ENCODE data around the gene CNTNAP1.

CNTNAP1 gene

DNA sequence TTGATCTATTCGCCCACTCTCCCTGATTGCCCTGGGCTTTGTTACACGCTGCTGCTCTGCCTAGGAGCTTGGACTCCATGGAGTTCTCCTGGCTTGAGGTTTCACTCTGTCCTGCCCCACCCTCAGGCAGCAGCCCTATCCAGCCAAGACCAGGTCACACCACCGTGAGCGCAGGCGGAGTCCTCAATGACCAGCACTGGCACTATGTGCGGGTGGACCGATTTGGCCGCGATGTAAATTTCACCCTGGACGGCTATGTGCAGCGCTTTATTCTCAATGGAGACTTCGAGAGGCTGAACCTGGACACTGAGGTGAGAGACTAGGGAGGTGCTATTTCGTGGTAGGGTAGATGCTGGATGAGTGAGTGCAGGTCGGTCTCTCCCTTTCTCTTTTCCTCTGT, 3.5 kb downstream of the CNTNAP1 start:
- no peak for DNase-seq (ENCODE audit: low read depth in 3 of 3)

DNA sequence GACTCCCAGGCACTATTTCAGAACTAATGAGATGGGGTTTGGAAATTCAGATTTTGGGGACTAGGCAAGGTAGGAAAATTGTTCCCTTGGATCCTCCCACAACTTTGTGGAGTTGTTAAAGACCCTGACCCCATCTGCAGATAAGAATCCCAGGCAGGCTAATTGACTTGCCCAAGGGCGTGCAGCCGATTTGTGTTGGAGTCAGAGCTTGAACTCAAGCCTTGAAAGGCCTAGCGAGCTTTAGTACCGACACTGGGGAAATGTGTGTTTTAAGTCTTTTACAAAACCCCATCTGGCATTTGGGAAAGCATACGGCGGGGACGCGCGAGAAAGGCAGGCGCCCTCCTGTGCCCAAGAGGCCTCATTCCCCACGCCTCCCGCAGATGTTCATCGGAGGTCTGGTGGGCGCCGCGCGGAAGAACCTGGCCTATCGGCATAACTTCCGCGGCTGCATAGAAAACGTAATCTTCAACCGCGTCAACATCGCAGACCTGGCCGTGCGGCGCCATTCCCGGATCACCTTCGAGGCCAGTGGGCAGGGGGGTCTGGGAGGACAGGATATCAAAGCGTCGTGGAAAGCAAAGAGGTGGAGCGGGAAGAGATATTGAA, 4.3 kb downstream of the CNTNAP1 start:
- DNase-seq (ENCODE audit: low read depth in 3 of 3) = no peak

DNA sequence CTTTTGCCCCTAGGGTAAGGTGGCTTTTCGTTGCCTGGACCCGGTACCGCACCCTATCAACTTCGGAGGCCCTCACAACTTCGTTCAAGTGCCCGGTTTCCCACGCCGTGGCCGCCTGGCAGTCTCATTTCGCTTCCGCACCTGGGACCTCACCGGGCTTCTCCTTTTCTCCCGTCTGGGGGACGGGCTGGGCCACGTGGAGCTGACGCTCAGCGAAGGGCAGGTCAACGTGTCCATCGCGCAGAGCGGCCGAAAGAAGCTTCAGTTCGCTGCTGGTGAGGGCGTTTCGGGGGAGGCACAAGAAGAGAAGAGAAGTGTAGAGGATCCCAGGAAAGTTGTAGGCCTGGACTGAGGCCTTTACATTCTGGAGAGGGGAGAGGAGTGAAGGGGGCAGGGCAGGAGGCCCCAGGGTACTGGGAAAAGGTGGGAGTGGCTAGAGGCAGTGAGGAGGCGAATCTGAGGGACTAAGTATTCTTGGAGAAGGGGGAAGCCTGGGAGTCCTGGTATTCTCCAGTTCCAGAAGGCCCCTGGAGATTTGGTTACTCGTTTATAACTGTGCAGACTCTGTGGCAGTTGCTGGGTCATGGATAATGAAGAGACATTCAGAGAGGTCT, 5.5 kb downstream of the CNTNAP1 start:
- DNase-seq (ENCODE audit: low read depth in 3 of 3) = no peak

DNA sequence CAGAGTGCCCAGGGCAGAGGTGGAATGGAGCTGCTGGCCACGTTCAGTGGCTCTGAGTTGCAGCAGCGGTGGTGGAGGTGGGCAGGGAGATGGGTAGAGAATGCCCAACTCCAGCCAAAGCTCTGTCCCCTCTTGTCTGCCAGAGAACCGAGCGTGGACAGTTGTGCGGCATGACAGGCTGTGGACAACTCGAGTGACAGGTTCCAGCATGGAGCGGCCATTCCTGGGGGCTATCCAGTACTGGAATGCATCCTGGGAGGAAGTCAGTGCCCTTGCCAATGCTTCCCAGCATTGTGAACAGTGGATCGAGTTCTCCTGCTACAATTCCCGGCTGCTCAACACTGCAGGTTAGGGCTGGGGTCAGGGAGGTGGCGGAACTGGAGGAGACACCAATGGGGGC, 8.3 kb downstream of the CNTNAP1 start:
- no peak for DNase-seq (ENCODE audit: low read depth in 3 of 3)

DNA sequence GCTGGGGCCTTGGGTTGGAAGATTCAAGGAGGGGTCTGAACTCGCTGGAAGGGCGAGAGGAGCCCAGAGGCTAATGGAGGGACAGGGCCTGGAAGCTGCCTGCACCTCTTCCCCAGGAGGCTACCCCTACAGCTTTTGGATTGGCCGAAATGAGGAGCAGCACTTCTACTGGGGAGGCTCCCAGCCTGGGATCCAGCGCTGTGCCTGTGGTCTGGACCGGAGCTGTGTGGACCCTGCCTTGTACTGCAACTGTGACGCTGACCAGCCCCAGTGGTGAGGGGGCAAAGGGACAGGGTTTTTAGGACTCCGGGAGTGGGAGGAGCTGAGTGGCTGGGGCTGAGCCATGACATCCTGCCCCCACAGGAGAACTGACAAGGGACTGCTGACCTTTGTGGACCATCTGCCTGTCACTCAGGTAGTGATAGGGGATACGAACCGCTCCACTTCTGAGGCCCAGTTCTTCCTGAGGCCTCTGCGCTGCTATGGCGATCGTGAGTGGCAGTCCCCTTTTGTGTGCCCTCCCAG, 8.8 kb downstream of the CNTNAP1 start:
- no peak for DNase-seq (ENCODE audit: low read depth in 3 of 3)

DNA sequence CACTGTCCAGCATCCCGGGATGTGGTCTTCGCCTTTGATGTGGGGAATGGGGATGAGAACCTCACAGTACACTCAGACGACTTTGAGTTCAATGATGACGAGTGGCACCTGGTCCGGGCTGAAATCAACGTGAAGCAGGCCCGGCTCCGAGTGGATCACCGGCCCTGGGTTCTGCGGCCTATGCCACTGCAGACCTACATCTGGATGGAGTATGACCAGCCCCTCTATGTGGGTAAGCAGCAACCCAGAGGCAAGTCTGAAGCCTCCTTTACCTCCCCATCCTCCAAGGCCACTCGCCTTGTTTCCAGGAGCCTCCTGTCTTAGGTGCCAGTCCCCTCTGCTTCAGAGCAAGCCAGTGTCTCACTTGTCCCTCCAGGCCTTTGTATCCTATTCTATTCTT, 10.2 kb downstream of the CNTNAP1 start:
- DNase-seq (ENCODE audit: low read depth in 3 of 3) = no peak

DNA sequence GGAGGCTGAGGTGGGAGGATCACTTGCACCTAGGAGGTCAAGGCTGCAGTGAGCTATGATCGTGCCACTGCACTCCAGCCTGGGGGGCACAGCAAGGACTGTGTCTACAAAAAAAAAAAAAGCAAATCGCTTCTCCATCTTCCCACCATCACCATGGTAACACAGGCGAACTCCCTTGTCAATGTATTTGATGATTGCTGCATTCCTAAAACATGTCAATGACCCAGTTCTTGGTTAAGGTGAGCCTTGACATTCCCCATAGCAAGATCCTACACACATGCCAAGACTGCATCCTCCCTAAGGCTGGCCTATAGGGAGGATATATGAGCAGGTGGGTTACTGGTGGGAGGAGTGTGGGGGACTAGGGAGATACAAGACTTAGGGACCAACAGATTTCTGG, 12.2 kb downstream of the CNTNAP1 start:
- no peak for DNase-seq (ENCODE audit: low read depth in 3 of 3)

DNA sequence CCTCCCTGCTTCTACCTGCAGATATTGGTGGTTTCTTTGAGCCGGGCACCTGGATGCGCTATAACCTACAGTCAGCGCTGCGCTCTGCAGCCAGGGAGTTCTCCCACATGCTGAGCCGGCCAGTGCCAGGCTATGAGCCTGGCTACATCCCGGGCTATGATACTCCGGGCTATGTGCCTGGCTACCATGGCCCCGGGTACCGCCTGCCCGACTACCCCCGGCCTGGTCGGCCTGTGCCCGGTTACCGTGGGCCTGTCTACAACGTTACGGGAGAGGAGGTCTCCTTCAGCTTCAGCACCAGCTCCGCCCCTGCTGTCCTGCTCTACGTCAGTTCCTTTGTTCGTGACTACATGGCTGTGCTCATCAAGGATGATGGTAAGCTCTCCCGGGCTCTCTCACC, 13.2 kb downstream of the CNTNAP1 start:
- no peak for DNase-seq (ENCODE audit: low read depth in 3 of 3)

DNA sequence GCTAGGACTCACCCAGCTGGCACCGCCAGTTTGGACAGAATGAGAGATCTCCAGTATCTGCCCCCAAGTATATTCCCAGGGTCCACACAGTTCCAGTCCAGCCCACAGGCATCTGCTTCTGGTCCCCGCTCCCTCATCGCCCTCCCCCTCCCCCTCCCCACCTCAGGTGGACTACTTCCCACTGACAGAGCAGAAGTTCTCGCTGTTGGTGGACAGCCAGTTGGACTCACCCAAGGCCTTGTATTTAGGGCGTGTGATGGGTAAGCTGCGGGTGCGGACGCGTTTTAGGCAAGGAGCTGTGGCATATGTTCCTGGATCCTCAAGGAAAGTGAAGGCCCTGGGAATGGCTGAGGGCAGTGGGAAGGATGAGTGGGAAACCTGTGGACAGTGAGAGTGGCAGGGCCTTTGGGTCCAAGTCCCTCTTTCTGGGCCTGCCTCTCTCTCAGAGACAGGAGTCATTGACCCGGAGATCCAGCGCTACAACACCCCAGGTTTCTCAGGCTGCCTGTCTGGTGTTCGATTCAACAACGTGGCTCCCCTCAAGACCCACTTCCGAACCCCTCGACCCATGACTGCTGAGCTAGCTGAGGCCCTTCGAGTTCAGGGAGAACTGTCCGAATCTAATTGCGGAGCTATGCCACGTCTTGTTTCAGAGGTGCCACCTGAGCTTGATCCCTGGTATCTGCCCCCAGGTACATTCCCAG, 14.9 kb downstream of the CNTNAP1 start:
- no peak for DNase-seq (ENCODE audit: low read depth in 3 of 3)

DNA sequence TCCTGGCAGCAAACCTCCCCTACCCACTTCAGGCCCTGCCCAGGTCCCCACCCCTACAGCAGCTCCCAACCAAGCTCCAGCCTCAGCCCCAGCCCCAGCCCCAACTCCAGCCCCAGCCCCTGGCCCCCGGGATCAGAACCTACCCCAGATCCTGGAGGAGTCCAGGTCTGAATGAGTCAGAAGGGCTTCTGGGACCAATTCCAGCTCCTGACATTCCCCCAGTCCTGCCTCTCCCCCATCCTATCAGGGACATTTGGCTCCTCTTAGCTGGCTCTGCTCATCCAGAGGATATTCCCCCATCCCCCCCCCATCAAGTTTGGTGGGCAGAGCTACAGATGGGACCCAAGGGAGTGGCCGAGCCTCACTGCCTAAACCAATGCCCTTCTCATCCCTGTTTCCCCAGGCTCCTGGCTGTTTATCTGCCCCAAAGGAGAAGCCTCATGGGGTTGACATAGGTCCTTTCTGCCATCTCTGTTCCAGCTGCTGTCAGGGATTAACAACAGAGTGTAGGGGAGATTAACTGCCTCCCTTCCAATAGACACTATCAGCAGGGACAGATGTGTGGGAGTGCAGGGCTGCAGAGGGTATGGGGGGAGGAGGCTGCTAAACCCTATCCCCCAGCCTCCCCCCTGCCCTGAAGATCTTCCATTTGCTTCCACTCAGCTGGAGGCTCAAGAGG, 16.5 kb downstream of the CNTNAP1 start:
- no peak for DNase-seq (ENCODE audit: low read depth in 3 of 3)

DNA sequence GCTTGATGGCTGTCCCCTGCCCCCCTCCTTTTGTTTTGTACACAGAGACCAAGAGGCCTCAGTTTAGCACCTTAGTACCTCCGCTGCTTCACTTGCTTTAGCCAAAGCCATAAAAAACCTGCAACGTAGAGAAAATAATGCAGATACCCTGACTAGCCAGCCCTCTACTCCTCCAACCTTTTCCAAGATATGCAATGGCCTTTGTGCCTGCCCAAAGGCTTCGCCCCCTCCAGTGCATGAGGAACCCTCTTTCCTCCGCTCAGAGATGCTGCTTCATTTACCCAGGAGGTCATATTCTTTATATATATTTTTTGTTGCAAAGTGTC, 17.0 kb downstream of the CNTNAP1 start:
- no peak for DNase-seq (ENCODE audit: low read depth in 3 of 3)

DNA sequence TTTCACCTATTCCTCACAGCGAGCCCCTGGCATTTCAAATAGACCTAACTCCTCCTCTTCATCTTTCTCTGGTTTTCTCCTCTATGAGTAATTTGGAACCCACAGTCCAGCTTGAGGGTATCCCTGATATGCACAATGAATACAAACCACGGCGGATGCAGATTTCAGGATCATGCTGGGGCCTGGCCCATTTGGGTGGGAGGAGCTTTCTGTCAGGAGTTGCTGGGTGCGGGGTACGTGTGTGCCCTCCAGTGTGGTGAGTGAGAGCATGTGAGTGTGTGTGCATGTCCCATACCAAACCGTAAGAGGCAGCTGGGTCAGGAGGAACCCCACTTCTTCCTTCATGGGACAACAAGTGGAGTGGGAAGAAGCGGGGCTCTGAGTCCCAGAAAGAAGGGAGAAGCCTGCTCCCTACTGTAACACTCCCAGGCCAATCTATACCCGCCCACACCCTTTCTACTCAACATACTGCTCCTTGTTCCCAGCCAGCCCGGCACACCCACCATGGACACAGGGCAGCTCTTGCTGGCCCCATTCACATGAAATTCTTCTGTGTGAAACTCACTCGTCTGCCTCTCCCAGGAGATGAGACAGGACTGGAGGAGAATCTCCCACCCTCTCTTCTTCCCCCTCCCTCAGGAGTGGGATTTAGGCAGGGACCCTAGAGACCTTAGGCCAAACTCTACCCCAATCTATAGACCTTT, 18.4 kb downstream of the CNTNAP1 start:
- no peak for DNase-seq (ENCODE audit: low read depth in 3 of 3)

DNA sequence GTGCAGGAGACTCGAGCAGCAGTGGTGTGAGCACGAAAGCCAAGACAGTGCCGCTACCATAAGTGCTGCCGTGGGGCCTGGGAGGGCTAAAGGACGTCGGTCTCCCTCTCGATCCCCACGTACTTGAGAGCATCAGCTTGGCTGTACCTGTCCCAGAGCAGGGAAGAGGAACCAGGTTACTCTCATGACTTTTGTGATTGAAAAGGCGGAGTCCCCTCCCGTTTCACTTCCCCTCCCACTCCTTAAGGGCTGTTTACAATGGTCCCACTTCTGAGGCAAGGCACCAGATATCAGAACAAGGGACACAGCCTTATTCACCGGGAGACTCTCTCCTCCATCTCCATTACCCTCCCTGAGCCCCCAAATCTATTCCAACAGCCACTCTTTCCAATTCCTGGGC, 20.1 kb downstream of the CNTNAP1 start:
- no peak for DNase-seq (ENCODE audit: low read depth in 3 of 3)

DNA sequence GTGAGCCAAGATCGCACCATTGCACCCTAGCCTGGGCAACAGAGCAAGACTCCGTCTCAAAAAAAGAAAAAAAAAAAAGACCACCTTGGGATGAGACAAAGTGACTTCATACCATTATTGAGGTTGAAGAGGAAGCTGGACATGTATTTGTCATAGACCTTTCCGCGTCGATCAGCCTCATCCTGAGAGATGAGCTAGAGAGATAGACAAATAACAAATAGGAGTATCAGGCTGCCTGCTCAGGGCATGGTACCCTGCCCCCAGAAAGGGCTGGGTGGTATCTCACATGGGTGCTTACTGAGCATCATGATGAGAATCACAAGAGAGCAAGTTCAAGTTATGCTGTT, 22.1 kb downstream of the CNTNAP1 start:
- no peak for DNase-seq (ENCODE audit: low read depth in 3 of 3)

DNA sequence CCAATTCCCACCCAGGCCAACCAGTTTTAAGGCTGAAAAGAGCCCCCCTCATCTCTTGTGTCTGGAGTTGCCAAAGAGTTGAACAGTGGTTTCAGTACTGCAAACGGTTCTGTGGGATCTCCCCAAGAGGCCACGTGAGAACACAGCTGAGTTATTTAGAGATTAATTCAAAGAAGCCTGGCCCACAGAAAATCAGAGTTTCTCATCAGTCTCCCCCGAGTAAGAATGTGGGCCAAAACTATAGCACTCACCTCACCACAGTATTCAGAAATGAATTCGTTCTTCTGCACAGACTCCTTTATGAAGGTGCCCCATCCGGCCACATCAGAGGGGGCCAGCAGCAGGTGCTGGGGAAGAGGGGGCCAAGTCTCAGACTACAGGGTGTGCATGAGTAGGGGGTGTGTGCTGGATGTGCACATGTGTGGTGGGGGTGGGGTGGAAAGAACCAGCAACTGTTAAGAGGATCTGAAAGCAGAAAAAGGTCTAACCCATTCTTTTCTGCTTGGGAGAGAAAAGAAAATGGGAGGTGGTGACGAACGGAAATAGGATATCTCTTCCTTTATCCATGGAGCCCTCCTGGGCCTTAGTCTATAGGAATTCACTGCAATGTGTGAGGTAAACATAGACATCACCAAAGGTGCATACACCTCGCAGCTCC, 22.6 kb downstream of the CNTNAP1 start:
- no peak for DNase-seq (ENCODE audit: low read depth in 3 of 3)

DNA sequence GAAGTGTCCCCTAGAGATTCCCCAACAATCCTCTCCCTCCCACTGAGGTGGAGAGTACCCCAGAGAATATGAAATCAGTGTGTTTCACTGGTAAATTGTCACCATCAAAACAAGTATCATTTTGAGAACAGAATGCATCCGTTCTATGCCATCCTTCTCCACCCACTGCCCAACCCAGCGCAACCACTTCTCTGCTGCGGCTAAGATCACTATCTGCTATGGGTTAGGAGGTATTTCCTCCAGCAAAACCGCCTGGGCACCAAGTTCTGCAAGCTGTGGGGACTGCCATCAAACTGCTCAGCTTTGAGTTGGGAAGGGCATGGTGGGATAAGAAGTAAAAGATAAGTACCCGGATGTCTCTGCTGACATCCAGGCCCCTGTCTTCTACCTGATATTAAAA, 24.4 kb downstream of the CNTNAP1 start:
- peak in 1 of 3 experiments; percentile 21 for DNase-seq (ENCODE audit: low read depth in 3 of 3)

DNA sequence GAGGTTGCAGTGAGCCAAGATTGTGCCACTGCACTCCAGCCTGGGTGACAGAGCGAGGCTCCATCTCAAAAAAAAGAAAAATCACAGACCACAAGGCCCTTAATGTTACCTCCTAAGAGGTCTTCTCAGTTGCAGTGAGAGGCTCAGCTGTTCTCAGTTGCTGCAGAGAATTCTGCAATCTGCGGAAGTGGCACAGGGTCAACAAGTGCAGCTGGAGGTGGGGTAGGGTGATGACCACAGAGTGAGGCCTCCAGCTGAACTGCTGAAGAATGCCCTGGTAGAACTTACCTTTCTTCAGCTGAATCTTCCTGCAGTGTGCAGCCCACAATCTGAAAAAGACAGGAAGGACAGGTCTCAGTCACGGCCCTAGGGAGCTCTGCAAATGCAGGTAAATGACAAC, 26.3 kb downstream of the CNTNAP1 start:
- DNase-seq (ENCODE audit: low read depth in 3 of 3) = no peak

DNA sequence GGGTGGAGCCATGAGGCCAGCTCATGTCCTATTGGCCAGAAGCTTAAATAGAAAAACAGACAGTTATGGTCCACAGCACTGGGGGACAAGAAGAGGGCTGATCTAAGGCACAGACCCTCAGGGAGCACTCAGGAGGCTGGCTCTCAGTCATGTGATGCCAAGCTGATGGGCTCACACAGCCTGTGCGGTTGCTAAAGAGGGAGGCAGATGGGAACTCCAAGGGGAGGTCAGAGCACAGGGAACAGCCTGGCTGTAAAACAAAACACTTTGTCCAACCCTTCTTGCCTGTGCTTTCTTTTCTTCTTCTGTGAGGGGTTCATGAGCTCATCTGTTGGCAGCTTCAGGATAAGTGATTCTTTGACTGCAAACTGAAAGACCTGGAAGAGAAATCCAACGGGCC, 27.2 kb downstream of the CNTNAP1 start:
- DNase-seq (ENCODE audit: low read depth in 3 of 3) = no peak

DNA sequence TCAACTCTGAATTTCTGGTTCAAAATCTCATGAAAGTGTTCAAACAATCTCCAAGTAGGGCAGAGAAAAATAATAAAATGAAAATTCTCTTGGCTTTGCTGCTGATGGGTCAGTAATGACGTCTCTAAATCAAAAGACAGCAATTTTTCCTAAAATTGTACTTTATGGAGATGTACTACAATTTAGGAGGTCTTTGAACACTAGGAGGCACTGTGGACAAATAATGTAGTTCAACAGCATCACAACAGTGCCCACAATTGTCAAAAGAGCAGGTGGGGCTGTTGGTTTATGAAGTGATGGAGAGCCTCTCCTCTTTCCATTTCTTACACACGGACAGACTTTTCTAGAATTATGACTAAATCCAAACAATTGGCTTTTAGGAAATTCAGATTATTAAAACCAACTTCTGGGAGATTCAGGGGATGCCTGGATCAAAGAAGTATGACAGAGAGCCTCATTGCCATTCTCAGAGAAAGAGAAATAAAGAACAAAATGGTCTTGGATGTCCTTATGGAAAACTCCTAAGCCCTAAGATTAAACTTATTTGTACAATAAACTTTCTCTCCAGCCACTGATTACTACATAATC, 38.8 kb downstream of the CNTNAP1 start:
- DNase-seq (ENCODE audit: low read depth in 3 of 3) = peak in 1 of 3 experiments; percentile 19

DNA sequence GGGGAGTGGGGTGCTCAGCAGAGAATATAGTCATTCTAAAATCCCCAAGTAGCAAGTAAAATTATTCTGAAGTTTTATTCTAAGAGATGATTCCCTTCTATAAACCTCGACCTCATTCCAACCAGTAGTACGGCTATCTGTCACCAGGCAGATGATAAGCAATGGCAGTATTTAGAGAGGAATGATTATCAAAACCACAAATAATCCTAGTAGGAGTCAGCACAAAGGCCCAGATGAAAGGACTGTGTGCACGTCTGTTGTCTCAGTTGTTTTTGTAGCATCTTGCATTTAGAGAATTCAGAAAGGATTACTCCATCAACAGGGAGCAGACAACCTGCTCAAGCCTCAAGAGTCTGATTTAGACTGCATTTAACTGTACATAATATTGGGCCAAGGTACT, 41.3 kb downstream of the CNTNAP1 start:
- no peak for DNase-seq (ENCODE audit: low read depth in 3 of 3)

DNA sequence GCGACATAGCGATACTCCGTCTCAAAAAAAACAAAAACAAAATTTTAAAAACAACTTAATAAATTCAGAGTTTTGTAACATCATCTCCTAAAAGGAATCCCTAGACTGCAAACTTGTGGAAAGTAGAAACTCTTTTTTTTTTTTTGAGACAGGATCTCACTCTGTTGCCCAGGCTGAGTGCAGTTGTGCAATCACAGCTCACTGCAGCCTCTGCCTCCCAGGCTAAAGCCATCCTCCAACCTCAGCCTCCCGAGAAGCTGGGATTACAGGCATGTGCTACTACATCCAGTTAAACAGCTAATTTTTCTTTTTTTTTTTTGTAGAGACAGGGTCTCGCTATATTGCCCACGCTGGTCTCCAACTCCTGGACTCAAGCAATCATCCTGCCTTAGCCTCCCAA, 42.8 kb downstream of the CNTNAP1 start:
- DNase-seq (ENCODE audit: low read depth in 3 of 3) = no peak

All from stimulated activated CD4-positive, alpha-beta T cell treated with anti-CD3 and anti-CD28 coated beads, TNF-alpha, amount 100 ng/mL, for 4 hours (primary cell).